Activated CD8-positive, alpha-beta memory T cell treated with anti-CD3 and anti-CD28 coated beads, Interleukin-2, amount 10 ng/mL, durations not matched to agents 7 days and 5 days (primary cell): ENCODE measurements around the gene WNK2. TPM values are rescaled to one million over a fixed set of nuclear protein-coding genes. Genes with fewer than 3 reads are reported as not detected.

Experiments used
- ATAC-seq: fragments of 150-1000 bp; cut with Tn5 transposase; one replicate; pipeline ENCODE4 v1.10.0; 2021; ENCODE audit warnings: moderate library complexity
- CTCF ChIA-PET: fragments of 350-600 bp; sonication (Branson Sonifier 250); formaldehyde crosslinking; loops from one replicate; lab custom pipeline; 2021; ENCODE audit warnings: antibody characterized with exemption; lab: Charles Lee
- DNase-seq: peaks from one replicate; pipeline ENCODE4 v3.0.0-alpha.2; 2020
- H3K27ac Mint-ChIP-seq: one replicate; pipeline ENCODE4 v1.8.0; 2021; ENCODE audit warnings: mild to moderate bottlenecking, mixed read lengths
- H3K27me3 Mint-ChIP-seq: one replicate; pipeline ENCODE4 v1.8.0; 2021; ENCODE audit warnings: mixed read lengths
- H3K36me3 Mint-ChIP-seq: one replicate; pipeline ENCODE4 v1.8.0; 2021; ENCODE audit warnings: mild to moderate bottlenecking, mixed read lengths
- H3K4me1 Mint-ChIP-seq: one replicate; pipeline ENCODE4 v1.8.0; 2021; ENCODE audit warnings: mixed read lengths
- H3K4me3 Mint-ChIP-seq: one replicate; pipeline ENCODE4 v1.8.0; 2021; ENCODE audit warnings: mild to moderate bottlenecking, moderate library complexity, mixed read lengths
- H3K9me3 Mint-ChIP-seq: one replicate; pipeline ENCODE4 v1.8.0; 2022; ENCODE audit warnings: low read depth, mixed read lengths
- total RNA-seq, 2 experiments: library from RNA; stranded (reverse); gene quantifications; one replicate each; pipeline ENCODE4 v1.2.3, GENCODE V29; 2021

WNK2 gene
- total RNA-seq, 2 experiments from 2014 or later, result not detected

DNA sequence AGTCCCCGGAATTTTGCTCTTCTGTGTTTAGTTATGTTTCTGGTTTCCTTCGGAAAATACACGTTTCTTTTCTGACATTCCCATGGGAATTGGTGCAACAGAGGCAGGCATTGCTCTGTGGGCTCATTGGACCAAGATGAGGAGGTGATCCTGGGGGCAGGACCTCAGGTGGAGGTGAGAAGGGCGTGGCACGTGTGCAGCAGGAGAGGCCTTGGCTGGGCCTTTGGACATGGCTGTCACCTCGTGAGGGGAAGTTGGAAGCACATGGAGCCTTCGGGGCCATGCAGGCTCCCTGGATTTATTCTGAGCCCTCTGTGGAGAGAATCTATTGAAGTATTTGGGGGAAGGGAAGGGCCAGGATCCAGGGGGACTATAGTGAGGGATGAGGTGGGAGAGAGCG is 44.5 kb downstream of the WNK2 start:
- no peaks in the 10 kb centered on the region for H3K9me3 Mint-ChIP-seq
- peaks cover 42% of the 10 kb centered on the region for H3K27me3 Mint-ChIP-seq
- CTCF ChIA-PET, result no interaction called here
- DNase-seq, result no peak
- no peak overlapping the region for H3K27ac Mint-ChIP-seq
- no peak for ATAC-seq
- H3K4me1 Mint-ChIP-seq, result peaks cover 10% of the 10 kb centered on the region
- no peak overlapping the region for H3K4me3 Mint-ChIP-seq
- no peaks in the 10 kb centered on the region for H3K36me3 Mint-ChIP-seq

DNA sequence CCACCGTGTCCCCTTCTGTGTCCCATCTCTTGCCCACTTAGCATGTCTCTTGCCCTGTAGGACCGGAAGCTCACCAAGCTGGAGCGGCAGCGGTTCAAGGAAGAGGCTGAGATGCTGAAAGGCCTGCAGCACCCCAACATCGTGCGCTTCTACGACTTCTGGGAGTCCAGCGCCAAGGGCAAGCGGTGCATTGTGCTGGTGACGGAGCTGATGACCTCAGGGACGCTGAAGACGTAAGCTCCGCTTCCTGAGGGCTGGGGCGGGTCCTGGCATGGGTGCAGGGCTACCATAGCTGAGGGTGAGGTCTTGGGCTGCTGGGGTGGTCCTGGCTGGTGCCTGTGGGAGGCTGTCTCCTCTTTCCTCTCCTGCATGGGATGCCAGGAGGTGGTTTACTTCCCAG is 45.7 kb downstream of the WNK2 start:
- H3K36me3 Mint-ChIP-seq, result no peaks in the 10 kb centered on the region
- DNase-seq, result no peak
- no peak overlapping the region for H3K27ac Mint-ChIP-seq
- peaks cover 41% of the 10 kb centered on the region for H3K27me3 Mint-ChIP-seq
- CTCF ChIA-PET, result no interaction called here
- peaks cover 10% of the 10 kb centered on the region for H3K4me1 Mint-ChIP-seq
- no peak for ATAC-seq
- H3K9me3 Mint-ChIP-seq, result no peaks in the 10 kb centered on the region
- no peak overlapping the region for H3K4me3 Mint-ChIP-seq

DNA sequence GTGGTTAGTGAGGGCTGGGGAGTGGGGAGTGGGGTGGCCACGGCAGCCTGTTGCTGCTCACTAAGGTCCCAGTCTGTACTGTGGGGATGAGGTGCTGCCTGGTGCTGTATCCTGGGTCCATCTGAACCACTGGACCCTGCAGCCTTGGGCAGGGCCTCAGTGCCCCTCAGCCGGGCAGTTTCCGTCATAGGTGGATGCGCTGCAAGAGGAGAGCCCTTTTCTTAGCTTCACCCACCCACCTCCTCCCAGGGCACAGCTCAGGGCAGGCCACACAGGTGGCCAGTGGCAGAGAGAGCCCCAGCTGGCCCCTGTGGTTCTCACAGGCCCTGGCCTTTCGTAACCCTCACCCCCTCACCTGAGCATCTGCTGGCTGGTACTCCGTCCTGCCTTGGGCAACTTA is 46.2 kb downstream of the WNK2 start:
- DNase-seq (no peak), ATAC-seq (no peak)
- no peak overlapping the region for H3K4me3 Mint-ChIP-seq
- no peak overlapping the region for H3K27ac Mint-ChIP-seq
- peaks cover 10% of the 10 kb centered on the region for H3K4me1 Mint-ChIP-seq
- CTCF ChIA-PET, result no interaction called here
- H3K36me3 Mint-ChIP-seq, result no peaks in the 10 kb centered on the region
- H3K27me3 Mint-ChIP-seq, result peaks cover 38% of the 10 kb centered on the region
- no peaks in the 10 kb centered on the region for H3K9me3 Mint-ChIP-seq

DNA sequence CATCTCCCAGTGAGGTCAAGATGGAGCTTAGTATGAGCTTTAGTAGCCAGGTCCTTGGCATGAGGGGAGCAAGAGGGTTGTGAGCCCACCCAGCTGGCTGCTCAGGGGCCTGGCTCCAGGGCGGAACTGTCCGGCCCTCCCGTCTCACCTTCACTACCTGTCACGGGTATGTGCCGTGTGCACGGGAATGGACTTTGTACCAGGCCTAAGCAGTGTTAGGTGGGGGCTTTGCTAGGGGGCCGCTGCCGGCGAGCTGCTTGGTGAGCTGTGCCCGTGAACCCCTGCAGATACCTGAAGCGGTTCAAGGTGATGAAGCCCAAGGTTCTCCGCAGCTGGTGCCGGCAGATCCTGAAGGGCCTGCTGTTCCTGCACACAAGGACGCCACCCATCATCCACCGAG is 46.7 kb downstream of the WNK2 start:
- H3K4me1 Mint-ChIP-seq, result peaks cover 10% of the 10 kb centered on the region
- no peak overlapping the region for H3K27ac Mint-ChIP-seq
- peaks cover 38% of the 10 kb centered on the region for H3K27me3 Mint-ChIP-seq
- H3K36me3 Mint-ChIP-seq, result no peaks in the 10 kb centered on the region
- DNase-seq (no peak), ATAC-seq (no peak)
- CTCF ChIA-PET, result no interaction called here
- H3K9me3 Mint-ChIP-seq, result no peaks in the 10 kb centered on the region
- H3K4me3 Mint-ChIP-seq, result no peak overlapping the region

DNA sequence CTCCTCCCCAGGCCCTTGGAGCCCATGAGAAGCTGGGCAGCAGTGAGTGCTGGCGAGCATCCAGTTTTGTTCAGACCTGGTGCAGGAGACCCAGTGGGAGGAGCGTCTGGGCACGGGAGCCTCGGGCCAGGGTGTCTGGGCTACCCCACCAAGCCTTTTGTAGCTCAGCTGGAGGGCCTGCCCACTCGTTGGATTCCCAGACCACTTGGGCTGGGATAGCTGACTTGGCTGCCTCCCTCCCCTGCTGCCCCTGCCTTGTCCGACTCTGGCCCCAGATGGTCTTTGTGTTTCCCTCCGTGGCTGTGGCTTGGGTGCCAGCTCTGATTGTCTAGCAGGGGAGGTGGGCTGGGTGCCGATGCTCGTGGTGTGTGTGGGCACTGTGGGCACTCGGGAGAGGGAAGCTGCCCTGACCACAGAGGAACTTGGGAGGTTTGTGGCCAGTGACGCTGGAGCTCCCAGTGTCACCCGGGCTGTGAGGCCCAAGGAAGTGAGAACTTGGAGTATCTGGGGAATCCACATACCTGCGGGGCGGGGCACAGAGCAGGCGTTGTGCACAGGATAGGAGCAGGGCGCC is 47.3 kb downstream of the WNK2 start:
- H3K4me1 Mint-ChIP-seq, result peaks cover 10% of the 10 kb centered on the region
- H3K27me3 Mint-ChIP-seq, result peaks cover 40% of the 10 kb centered on the region
- H3K36me3 Mint-ChIP-seq, result no peaks in the 10 kb centered on the region
- CTCF ChIA-PET, result no interaction called here
- no peak overlapping the region for H3K4me3 Mint-ChIP-seq
- H3K27ac Mint-ChIP-seq, result no peak overlapping the region
- H3K9me3 Mint-ChIP-seq, result no peaks in the 10 kb centered on the region
- DNase-seq, result no peak
- ATAC-seq, result no peak

DNA sequence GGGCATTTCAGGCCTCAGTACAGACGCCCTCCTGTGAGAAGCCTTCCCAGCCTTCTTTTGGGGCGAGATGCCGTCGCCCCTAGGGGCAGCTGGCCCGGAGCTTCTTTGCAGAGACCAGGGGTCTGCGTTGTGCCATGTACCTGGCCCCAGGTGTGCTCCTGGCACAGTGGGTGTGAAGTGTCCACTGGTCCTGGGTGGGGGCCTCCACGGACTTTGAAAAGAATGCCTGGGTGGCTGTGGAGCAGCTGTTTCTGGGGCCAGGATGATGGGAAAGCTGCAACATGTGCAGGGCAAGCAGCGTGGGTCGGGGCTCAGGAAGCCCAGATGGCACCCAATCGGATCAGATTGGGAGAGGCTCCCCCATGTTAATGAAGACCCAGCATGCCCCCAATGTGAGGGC is 47.8 kb downstream of the WNK2 start:
- no peak for DNase-seq
- Mint-ChIP-seq H3K36me3 (no peaks in the 10 kb centered on the region), H3K27ac (no peak overlapping the region), H3K4me3 (no peak overlapping the region), H3K4me1 (peaks cover 10% of the 10 kb centered on the region), H3K9me3 (no peaks in the 10 kb centered on the region), H3K27me3 (peaks cover 36% of the 10 kb centered on the region)
- CTCF ChIA-PET, result no interaction called here
- no peak for ATAC-seq

DNA sequence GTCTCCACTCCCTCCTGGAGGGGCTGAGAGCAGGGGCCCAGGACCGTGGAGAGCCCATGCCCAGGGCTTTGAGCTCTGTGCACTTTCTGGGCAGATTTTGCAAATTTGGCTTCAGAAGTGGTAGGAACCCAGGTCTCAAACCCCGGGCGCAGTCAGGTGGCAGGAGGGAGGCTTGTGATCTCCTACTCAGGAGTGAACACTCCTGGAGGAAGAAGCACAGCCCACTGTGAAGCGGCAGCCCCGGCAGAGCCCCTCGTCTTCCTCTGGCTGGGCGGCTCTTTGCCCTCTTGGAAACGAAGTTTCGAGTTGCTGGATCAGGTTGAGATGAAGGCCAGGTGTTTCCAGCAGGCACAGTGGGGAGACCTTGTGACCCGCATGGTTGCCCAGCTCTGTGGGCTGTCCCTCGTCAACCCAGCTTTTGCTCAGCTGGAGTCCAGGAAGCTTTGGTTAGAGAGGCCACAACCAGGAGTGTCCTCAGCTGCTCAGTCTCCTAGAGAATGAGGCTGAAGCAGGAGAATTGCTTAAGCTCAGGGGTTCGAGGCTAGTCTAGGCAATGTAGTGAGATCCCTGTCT is 48.5 kb downstream of the WNK2 start:
- Mint-ChIP-seq H3K4me3 (no peak overlapping the region), H3K36me3 (peaks cover 5% of the 10 kb centered on the region), H3K9me3 (peaks cover 6% of the 10 kb centered on the region), H3K27me3 (peaks cover 38% of the 10 kb centered on the region), H3K4me1 (peaks cover 18% of the 10 kb centered on the region), H3K27ac (no peak overlapping the region)
- DNase-seq (no peak), ATAC-seq (no peak)
- CTCF ChIA-PET, result interaction anchor here (0.8 kb wide), 1 partner anchor 113 kb away, joined by 3 read pairs; no protein-coding TSS in a partner anchor

DNA sequence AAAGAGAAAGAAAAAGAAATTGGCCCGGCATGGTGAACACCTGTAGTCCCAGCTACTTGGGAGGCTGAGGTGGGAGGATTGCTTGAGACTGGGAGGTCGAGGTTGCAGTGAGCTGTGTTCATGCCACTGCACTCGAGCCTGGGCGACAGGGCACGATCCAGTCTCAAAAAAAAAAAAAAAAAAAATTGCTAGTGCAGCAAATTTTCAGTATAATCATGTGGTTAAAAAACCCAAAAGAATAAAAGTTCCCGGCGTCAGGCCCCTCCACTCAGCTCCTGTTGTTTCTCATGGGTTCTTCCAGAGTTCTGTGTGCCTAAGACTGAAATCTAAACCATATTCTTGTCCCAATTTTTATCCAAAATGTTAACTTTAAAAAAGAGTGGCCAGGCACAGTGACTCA is 49.1 kb downstream of the WNK2 start:
- DNase-seq (no peak), ATAC-seq (no peak)
- H3K9me3 Mint-ChIP-seq, result peaks cover 7% of the 10 kb centered on the region
- CTCF ChIA-PET, result interaction anchor here (0.8 kb wide), 1 partner anchor 113 kb away, joined by 3 read pairs; no protein-coding TSS in a partner anchor
- peaks cover 24% of the 10 kb centered on the region for H3K4me1 Mint-ChIP-seq
- no peak overlapping the region for H3K27ac Mint-ChIP-seq
- H3K4me3 Mint-ChIP-seq, result no peak overlapping the region
- H3K36me3 Mint-ChIP-seq, result peaks cover 7% of the 10 kb centered on the region
- peaks cover 39% of the 10 kb centered on the region for H3K27me3 Mint-ChIP-seq

DNA sequence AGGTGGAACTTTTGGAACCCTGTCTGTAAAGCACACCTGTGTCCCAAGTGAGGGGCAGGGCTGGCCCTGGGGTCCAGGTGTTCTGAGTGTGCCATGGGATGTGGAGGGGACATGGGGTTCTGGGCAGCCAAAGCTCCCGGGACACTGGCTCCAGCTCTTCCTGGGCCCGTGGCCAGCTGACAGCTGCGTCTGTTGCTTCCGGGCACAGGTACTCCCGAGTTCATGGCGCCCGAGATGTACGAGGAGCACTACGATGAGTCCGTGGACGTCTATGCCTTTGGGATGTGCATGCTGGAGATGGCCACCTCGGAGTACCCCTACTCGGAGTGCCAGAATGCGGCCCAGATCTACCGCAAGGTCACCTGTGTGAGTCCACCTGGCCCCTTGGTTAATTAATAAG is 50.7 kb downstream of the WNK2 start:
- H3K36me3 Mint-ChIP-seq, result peaks cover 7% of the 10 kb centered on the region
- DNase-seq, result no peak
- CTCF ChIA-PET, result no interaction called here
- H3K4me1 Mint-ChIP-seq, result peaks cover 28% of the 10 kb centered on the region
- peaks cover 35% of the 10 kb centered on the region for H3K27me3 Mint-ChIP-seq
- no peak overlapping the region for H3K4me3 Mint-ChIP-seq
- peaks cover 7% of the 10 kb centered on the region for H3K9me3 Mint-ChIP-seq
- no peak overlapping the region for H3K27ac Mint-ChIP-seq
- no peak for ATAC-seq

DNA sequence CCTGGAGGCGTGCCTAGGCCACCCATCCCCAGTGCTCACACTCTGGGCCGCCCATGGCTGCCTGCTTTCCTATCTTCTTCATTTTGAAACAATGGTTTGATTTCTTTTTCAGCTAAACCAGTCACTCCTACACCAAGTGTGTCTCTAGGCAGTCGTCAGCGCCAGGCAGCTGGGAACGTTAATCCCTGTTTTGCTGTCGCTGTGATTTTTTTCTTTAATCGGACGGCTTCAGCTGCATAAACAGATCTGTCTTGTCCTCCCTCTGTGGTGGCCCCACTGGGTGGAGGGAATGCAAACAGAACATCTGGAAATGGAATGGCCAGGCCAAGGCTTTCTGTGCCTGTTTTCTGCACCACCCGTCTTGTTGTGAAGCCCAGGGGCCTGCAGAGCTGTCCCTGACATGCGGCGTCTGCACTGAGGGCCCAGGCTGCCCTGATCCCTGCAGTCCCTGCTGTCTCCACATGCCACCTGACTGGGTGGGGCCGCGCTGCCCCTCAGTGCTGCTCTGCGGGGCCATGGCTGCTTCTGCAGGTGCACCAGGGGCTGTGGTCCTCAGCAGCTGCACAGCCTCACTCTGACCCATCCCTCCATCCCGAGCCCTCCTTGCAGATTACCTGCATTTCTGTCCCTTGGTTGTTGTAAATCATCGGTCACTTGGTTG is 51.5 kb downstream of the WNK2 start:
- no peak for ATAC-seq
- H3K4me1 Mint-ChIP-seq, result peaks cover 24% of the 10 kb centered on the region
- CTCF ChIA-PET, result no interaction called here

DNA sequence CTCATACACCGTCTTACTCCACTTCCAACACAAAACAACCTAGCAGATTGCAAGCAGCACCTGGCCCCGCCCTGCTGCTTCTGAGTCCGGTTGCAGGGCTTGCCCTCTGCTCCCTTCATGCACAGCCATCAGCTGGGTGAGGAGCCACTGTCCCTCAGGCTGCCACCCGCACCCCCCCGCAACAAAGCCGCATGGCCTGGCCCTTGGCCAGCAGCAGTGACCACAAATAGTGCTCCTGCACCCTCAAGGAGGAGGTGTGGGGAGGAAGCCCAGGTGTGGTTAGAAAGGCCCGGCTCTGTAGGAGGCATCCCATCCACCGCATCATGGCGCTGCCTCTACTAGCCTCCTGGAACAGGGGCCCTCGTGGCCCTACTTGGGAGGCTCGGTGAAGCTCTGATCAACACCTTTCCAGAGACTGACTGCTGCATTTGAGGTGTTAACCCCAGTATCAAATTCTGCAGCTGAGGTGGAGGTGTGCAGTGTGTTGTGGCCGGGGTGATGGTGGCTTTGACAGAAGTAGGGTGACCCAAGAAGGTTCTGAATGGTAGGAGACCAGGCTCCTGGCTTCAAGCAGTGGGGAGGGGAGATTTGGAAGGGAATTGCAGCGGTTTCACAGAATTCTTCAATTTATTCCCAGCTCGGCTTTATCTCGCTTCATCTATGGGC is 52.7 kb downstream of the WNK2 start:
- ATAC-seq (no peak), DNase-seq (no peak)
- peaks cover 25% of the 10 kb centered on the region for H3K27me3 Mint-ChIP-seq
- CTCF ChIA-PET, result no interaction called here
- H3K9me3 Mint-ChIP-seq, result peaks cover 7% of the 10 kb centered on the region
- H3K4me3 Mint-ChIP-seq, result no peak overlapping the region
- H3K27ac Mint-ChIP-seq, result no peak overlapping the region
- peaks cover 7% of the 10 kb centered on the region for H3K36me3 Mint-ChIP-seq
- peaks cover 19% of the 10 kb centered on the region for H3K4me1 Mint-ChIP-seq

More for the DNA sequence above, 51.5 kb downstream of the WNK2 start:
- peaks cover 35% of the 10 kb centered on the region for H3K27me3 Mint-ChIP-seq
- peaks cover 7% of the 10 kb centered on the region for H3K9me3 Mint-ChIP-seq
- no peak for DNase-seq
- H3K27ac Mint-ChIP-seq, result no peak overlapping the region
- no peak overlapping the region for H3K4me3 Mint-ChIP-seq
- H3K36me3 Mint-ChIP-seq, result peaks cover 7% of the 10 kb centered on the region

DNA sequence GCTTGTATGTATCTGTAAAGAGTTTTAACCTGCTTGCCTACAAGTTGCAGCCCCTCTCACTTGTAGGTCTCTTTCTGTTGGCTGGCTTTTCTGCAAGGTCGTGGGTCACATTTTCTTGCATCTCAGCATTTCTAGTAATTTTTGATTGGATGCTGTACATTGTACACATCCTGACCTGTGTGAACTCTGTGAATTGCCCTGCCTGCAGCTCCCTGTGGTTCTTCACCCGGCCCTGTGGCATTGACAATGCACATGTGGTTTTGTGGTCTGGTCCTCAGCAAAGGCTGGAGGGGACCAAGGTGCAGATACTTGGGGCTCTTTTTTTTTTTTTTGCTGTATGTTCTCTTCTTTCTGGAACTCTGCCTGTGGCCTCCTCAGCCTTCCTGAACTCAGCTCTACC is 53.6 kb downstream of the WNK2 start:
- DNase-seq (peak; percentile 85), ATAC-seq (peak; percentile 80)
- Mint-ChIP-seq H3K9me3 (peaks cover 7% of the 10 kb centered on the region), H3K36me3 (peaks cover 7% of the 10 kb centered on the region), H3K4me1 (peaks cover 19% of the 10 kb centered on the region), H3K27me3 (peaks cover 19% of the 10 kb centered on the region), H3K4me3 (no peak overlapping the region), H3K27ac (no peak overlapping the region)
- CTCF ChIA-PET, result no interaction called here

DNA sequence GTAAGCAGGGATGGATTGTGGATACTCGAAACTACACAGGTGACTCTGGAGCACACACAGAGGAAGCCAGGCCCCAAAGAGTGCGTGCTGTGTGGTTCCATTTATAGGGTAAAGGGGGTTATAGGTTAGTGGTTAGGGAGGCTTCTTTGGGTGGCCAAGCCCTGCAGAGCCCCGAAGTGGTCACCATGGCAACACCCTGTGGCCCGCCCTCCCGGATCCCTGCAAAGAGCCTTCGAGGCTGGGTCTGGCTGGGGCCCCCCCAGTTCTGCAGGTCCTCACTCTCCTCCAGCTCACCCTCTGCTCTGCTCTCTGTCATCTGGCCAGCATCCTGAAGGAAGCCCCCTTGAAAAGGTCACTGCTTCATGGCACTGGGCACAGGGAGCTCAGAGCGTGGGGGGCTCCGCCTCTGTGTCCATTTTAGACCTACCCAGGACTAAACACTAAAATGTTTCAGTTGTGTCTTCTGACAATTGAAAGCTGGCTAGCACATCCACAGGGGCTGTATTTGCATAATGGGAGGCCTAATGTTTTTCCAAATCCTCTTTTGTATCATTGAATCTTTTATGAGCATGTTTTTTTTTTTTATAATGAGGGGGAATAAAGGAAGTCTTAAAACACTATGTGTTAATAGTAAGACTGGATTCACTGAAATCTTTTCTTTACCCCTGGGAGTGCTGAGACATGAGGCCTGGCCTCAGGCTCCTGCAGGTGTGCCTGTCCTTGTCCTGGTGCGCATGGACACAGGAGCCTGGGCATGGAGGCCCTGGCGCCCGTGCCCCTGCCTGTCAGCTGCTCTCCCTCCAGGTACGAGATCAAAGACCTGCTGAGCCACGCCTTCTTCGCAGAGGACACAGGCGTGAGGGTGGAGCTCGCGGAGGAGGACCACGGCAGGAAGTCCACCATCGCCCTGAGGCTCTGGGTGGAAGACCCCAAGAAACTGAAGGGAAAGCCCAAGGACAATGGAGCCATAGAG is 55.3 kb downstream of the WNK2 start:
- peaks cover 8% of the 10 kb centered on the region for H3K27me3 Mint-ChIP-seq
- no peak overlapping the region for H3K4me3 Mint-ChIP-seq
- H3K36me3 Mint-ChIP-seq, result peaks cover 7% of the 10 kb centered on the region
- ATAC-seq (no peak), DNase-seq (no peak)
- peaks cover 19% of the 10 kb centered on the region for H3K4me1 Mint-ChIP-seq
- peaks cover 7% of the 10 kb centered on the region for H3K9me3 Mint-ChIP-seq
- no peak overlapping the region for H3K27ac Mint-ChIP-seq
- CTCF ChIA-PET, result no interaction called here
